Spleen (tissue), 11 donors: ENCODE results near the gene AFP. TPM values are rescaled to one million over a fixed set of nuclear protein-coding genes. Genes with fewer than 3 reads are reported as not detected.

Experiments used
- DNase-seq: peaks from one replicate; pipeline ENCODE4 v3.0.0-alpha.2; 2020
- H3K27ac ChIP-seq, 8 donors: fragments of 200-600 bp; sonication (generic) in 7 of 8; 1 replicate in 4 of 8; 2 replicates in 4 of 8; pipeline versions ENCODE4 v1.5.0 to v1.8.0; 2016 to 2021; ENCODE audit warnings: inconsistent platforms in 4 of 8, mild to moderate bottlenecking in 4 of 8, moderate library complexity in 1 of 8
- H3K27me3 ChIP-seq, 7 donors: fragments of 200-600 bp; sonication (generic) in 6 of 7; replicated peaks in 1 of 7; 1 replicate in 4 of 7; 2 replicates in 3 of 7; pipeline versions ENCODE4 v1.5.0 to v1.8.0; 2016 to 2021; ENCODE audit warnings: inconsistent platforms in 3 of 7, mild to moderate bottlenecking in 1 of 7
- H3K36me3 ChIP-seq, 6 donors: fragments of 200-600 bp; sonication (generic) in 5 of 6; 1 replicate in 4 of 6; 2 replicates in 2 of 6; pipeline versions ENCODE4 v1.5.0 to v1.8.0; 2016 to 2021; ENCODE audit warnings: inconsistent platforms in 2 of 6
- H3K4me1 ChIP-seq, 6 donors: fragments of 200-600 bp; sonication (generic) in 5 of 6; 1 replicate in 3 of 6; 2 replicates in 3 of 6; pipeline versions ENCODE4 v1.5.0 to v1.8.0; 2016 to 2021; ENCODE audit warnings: inconsistent platforms in 3 of 6
- H3K4me3 ChIP-seq, 8 donors: fragments of 200-600 bp; sonication (generic) in 7 of 8; 1 replicate in 4 of 8; 2 replicates in 4 of 8; pipeline versions ENCODE4 v1.5.0 to v1.8.0; 2016 to 2021; ENCODE audit warnings: inconsistent platforms in 4 of 8, mild to moderate bottlenecking in 4 of 8, moderate library complexity in 2 of 8
- H3K9me3 ChIP-seq, 8 donors: fragments of 200-600 bp; sonication (generic) in 7 of 8; 1 replicate in 4 of 8; 2 replicates in 4 of 8; pipeline versions ENCODE4 v1.5.0 to v1.8.0; 2016 to 2021; ENCODE audit warnings: inconsistent platforms in 4 of 8
- POLR2A ChIP-seq, 3 donors: fragments of 450-650 bp; IDR thresholded peaks; one replicate each; pipeline ENCODE4 v1.5.1; 2017; ENCODE audit warnings: antibody characterized with exemption in 3 of 3, mild to moderate bottlenecking in 1 of 3
- POLR2AphosphoS5 ChIP-seq, 3 donors: sonication (generic); formaldehyde crosslinking; IDR thresholded peaks; one replicate each; pipeline ENCODE4 v1.5.1; 2017; ENCODE audit warnings: antibody characterized with exemption in 3 of 3
- WGBS, 5 donors: extraction: QIAGEN DNeasy Blood & Tissue Kit in 3 of 5; methylation state at CpG; one replicate each; pipeline versions ENCODE4 v1.1.5 to v1.1.7; 2013 to 2018; 5-methylcytosine and 5-hydroxymethylcytosine counted together
- intact Hi-C: fragments of 100-400 bp; cut with DNase I; formaldehyde crosslinking; loops from one replicate; pipeline ENCODE4 v1.15.0; 2023; ENCODE audit warnings: low total_unique reads
- polyA plus RNA-seq, 3 donors: library from polyadenylated mRNA; stranded (reverse); fragments of 200-250 nt; gene quantifications; one replicate each; pipeline ENCODE4 v1.2.1, GENCODE V29; 2013
- total RNA-seq, 7 donors: library from RNA; depleted of rRNA in 3 of 7; stranded (reverse); fragments of >200 nt in 3 of 7; fragmentation: NEBNext Ultra II Directional in 4 of 7; extraction: Animal tissue kit (Norgen Biotek cat#: 25700) in 4 of 7; gene quantifications; one replicate each; pipeline versions ENCODE4 v1.1.0 to v1.2.1, GENCODE V29; 2016 to 2021
- TF ChIP-seq, protein P1 (sequence below), 11 experiments: fragments of 200-600 bp in 7 of 11; fragments of 450-650 bp in 4 of 11; sonication (generic) in 4 of 11; IDR thresholded peaks in 8 of 11; conservative IDR thresholded peaks in 3 of 11; 1 replicate in 7 of 11; 2 replicates in 4 of 11; pipeline versions ENCODE4 v1.4.0 to v1.8.0; 2016 to 2021; ENCODE audit warnings: antibody characterized with exemption in 11 of 11, inconsistent platforms in 4 of 11, mild to moderate bottlenecking in 1 of 11
- donor health status: healthy with polysubstance abuse.
- donor health status: DM: no; HTN: no; CAD: no; lungs with moderate emphysema.
- donor health status: DM: no; HTN: no; CAD: no.
- donor health status: Bipolar disorder and iron deficiency.
- donor health status: healthy.
- donor health status: DM: no; HTN: no; CAD: no.
- donor health status: DM: yes; HTN: yes; CAD: no.

AFP gene
- total and polyA plus RNA-seq, 10 donors = not detected

DNA sequence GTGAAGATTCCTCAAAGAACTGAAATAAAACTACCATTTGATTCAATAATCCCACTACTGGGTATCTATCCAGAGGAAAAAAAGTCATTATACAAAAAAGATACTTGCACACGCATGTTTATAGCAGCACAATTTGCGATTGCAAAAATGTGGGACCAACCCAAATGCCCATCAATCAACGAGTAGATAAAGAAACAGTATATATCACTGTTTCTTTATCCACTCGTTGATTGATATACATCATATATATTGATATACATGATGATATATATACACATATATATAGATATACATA lies 13.6 kb upstream of the AFP start:
- no peaks in the 10 kb centered on the region for H3K27me3 ChIP-seq
- intact Hi-C loops = no loop called here
- no peak overlapping the region for H3K27ac ChIP-seq
- H3K36me3 ChIP-seq = no peaks in the 10 kb centered on the region
- H3K9me3 ChIP-seq = no peaks in the 10 kb centered on the region
- TF ChIP-seq POLR2A (IDR thresholded peaks at IDR 0.05) (no peak), POLR2AphosphoS5 (IDR thresholded peaks at IDR 0.05) (no peak)
- TF ChIP-seq, protein P1, sequence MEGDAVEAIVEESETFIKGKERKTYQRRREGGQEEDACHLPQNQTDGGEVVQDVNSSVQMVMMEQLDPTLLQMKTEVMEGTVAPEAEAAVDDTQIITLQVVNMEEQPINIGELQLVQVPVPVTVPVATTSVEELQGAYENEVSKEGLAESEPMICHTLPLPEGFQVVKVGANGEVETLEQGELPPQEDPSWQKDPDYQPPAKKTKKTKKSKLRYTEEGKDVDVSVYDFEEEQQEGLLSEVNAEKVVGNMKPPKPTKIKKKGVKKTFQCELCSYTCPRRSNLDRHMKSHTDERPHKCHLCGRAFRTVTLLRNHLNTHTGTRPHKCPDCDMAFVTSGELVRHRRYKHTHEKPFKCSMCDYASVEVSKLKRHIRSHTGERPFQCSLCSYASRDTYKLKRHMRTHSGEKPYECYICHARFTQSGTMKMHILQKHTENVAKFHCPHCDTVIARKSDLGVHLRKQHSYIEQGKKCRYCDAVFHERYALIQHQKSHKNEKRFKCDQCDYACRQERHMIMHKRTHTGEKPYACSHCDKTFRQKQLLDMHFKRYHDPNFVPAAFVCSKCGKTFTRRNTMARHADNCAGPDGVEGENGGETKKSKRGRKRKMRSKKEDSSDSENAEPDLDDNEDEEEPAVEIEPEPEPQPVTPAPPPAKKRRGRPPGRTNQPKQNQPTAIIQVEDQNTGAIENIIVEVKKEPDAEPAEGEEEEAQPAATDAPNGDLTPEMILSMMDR (IDR thresholded peaks at IDR 0.05 in 8 of 11, conservative IDR thresholded peaks at IDR 0.05 in 3 of 11) = no peak
- H3K4me1 ChIP-seq = no peaks in the 10 kb centered on the region
- 63 to 84% (median 75%) methylated on average over 4 of the region's 4 CpGs for WGBS, 5 donors
- DNase-seq = no peak
- H3K4me3 ChIP-seq = no peak overlapping the region

DNA sequence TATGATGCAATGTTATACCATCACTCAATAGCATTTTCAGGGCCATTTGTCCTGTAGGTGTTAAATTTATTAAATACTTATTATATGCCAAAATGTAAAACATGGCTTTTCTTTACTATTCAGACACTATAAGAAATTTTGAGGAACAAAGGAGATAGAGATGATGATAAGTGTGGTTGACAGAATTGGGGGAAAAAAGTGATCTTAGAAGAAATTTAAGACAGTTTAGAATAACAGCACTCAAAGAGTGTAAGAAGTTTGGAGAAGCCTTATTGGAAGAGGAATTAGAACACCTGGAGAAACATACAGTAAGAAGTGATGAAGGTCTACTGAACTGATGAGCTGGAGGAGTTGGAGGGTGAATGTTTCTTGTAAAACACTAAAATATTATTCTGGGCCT lies 12.8 kb upstream of the AFP start:
- no peak overlapping the region for H3K27ac ChIP-seq

GRCh38 chr4:73426666-73427065 lies 9.4 kb upstream of the AFP start:
- H3K4me1 ChIP-seq = no peaks in the 10 kb centered on the region
- H3K4me3 ChIP-seq = no peak overlapping the region
- H3K27ac ChIP-seq = no peak overlapping the region
- no peak for DNase-seq
- WGBS, 5 donors = 66 to 79% (median 74%) methylated on average over 3 of the region's 3 CpGs
- H3K27me3 ChIP-seq = no peaks in the 10 kb centered on the region
- H3K36me3 ChIP-seq = no peaks in the 10 kb centered on the region
- intact Hi-C loops = no loop called here
- H3K9me3 ChIP-seq = no peaks in the 10 kb centered on the region
- TF ChIP-seq, protein P1 (IDR thresholded peaks at IDR 0.05 in 8 of 11, conservative IDR thresholded peaks at IDR 0.05 in 3 of 11) = no peak
- no peak for TF ChIP-seq POLR2A (IDR thresholded peaks at IDR 0.05)
- TF ChIP-seq POLR2AphosphoS5 (IDR thresholded peaks at IDR 0.05) = no peak

More for the DNA sequence above, 12.8 kb upstream of the AFP start:
- H3K36me3 ChIP-seq = no peaks in the 10 kb centered on the region
- intact Hi-C loops = no loop called here
- TF ChIP-seq POLR2AphosphoS5 (IDR thresholded peaks at IDR 0.05) (no peak), POLR2A (IDR thresholded peaks at IDR 0.05) (no peak)
- TF ChIP-seq, protein P1 (IDR thresholded peaks at IDR 0.05 in 8 of 11, conservative IDR thresholded peaks at IDR 0.05 in 3 of 11) = no peak
- H3K4me3 ChIP-seq = no peak overlapping the region
- no peak for DNase-seq
- no peaks in the 10 kb centered on the region for H3K4me1 ChIP-seq
- H3K27me3 ChIP-seq = no peaks in the 10 kb centered on the region
- no peaks in the 10 kb centered on the region for H3K9me3 ChIP-seq

- H3K4me3 ChIP-seq = no peak overlapping the region
- 66 to 84% (median 77%) methylated on average over 2 of the region's 2 CpGs for WGBS, 5 donors
- H3K27me3 ChIP-seq = no peaks in the 10 kb centered on the region
- H3K27ac ChIP-seq = no peak overlapping the region
- no peak for DNase-seq
- TF ChIP-seq POLR2A (IDR thresholded peaks at IDR 0.05) (no peak), POLR2AphosphoS5 (IDR thresholded peaks at IDR 0.05) (no peak)
- TF ChIP-seq, protein P1 (IDR thresholded peaks at IDR 0.05 in 8 of 11, conservative IDR thresholded peaks at IDR 0.05 in 3 of 11) = no peak
- no peaks in the 10 kb centered on the region for H3K36me3 ChIP-seq
- H3K9me3 ChIP-seq = no peaks in the 10 kb centered on the region
- H3K4me1 ChIP-seq = no peaks in the 10 kb centered on the region
- intact Hi-C loops = no loop called here
Observed at GRCh38 chr4:73429118-73429517, 6.9 kb upstream of the AFP start.
